ENCODE measurements around the gene CCDC17. TPM values are rescaled to one million over a fixed set of nuclear protein-coding genes. Genes with fewer than 3 reads are reported as not detected.

CCDC17 gene
- total and polyA plus RNA-seq, 2 experiments from 2014 or later, result 0.73 to 1.4 TPM

- Histone ChIP-seq H3K27ac (no peak overlapping the region), H3K9me3 (ENCODE audit: low read depth) (no peaks in the 10 kb centered on the region), H3K79me2 (peaks cover 78% of the 10 kb centered on the region), H3K9me2 (replicated peaks; ENCODE audit: insufficient read depth) (no peaks in the 10 kb centered on the region), H3K4me2 (no peak overlapping the region), H3K4me3 (no peak overlapping the region), H4K20me1 (ENCODE audit: insufficient read depth, poor library complexity, severe bottlenecking) (peaks cover 2% of the 10 kb centered on the region), H3K4me1 (ENCODE audit: insufficient read depth) (no peaks in the 10 kb centered on the region), H3K36me3 (replicated peaks; ENCODE audit: insufficient read depth, low read depth) (no peaks in the 10 kb centered on the region), H3K27me3 (no peaks in the 10 kb centered on the region), H2AFZ (no peak overlapping the region)
- no peak for DNase-seq (ENCODE audit: low spot score)
- 95% methylated on average over 4 of the region's 4 CpGs for WGBS (ENCODE audit: low lambda C conversion rate, missing lambda C conversion rate)
- TF ChIP-seq EZH2 (IDR thresholded peaks at IDR 0.05; ENCODE audit: borderline replicate concordance) (no peak), EZH2phosphoT487 (IDR thresholded peaks at IDR 0.05; ENCODE audit: low read depth, severe bottlenecking, unreplicated experiment) (no peak)
- TF ChIP-seq, protein P1, sequence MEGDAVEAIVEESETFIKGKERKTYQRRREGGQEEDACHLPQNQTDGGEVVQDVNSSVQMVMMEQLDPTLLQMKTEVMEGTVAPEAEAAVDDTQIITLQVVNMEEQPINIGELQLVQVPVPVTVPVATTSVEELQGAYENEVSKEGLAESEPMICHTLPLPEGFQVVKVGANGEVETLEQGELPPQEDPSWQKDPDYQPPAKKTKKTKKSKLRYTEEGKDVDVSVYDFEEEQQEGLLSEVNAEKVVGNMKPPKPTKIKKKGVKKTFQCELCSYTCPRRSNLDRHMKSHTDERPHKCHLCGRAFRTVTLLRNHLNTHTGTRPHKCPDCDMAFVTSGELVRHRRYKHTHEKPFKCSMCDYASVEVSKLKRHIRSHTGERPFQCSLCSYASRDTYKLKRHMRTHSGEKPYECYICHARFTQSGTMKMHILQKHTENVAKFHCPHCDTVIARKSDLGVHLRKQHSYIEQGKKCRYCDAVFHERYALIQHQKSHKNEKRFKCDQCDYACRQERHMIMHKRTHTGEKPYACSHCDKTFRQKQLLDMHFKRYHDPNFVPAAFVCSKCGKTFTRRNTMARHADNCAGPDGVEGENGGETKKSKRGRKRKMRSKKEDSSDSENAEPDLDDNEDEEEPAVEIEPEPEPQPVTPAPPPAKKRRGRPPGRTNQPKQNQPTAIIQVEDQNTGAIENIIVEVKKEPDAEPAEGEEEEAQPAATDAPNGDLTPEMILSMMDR (IDR thresholded peaks at IDR 0.05; ENCODE audit: poor library complexity), result no peak
Observed at GRCh38 chr1:45594412-45594811, 29.4 kb downstream of the CCDC17 start.

DNA sequence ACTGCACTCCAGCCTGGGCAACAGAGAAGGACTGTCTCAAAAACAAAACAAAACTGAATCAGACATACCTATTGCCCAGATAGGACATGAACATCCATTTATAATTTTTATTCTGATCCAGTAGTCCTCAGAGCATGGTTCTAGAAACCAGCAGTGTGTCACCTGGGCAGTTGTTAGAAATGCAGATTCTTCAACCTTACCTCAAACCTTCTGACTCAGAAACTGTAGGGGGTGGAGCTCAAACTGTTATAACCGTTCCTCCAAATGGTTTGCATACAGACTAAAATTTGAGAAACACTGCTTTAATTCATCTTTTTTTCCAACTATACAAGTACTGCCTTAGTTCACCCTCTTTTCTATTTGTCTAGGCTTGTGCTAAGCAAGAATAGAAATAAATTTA is 34.0 kb downstream of the CCDC17 start:
- H3K36me3 ChIP-seq (replicated peaks; ENCODE audit: insufficient read depth, low read depth), result no peaks in the 10 kb centered on the region
- H3K27ac ChIP-seq, result no peak overlapping the region
- H3K9me2 ChIP-seq (replicated peaks; ENCODE audit: insufficient read depth), result no peaks in the 10 kb centered on the region
- H3K27me3 ChIP-seq, result no peaks in the 10 kb centered on the region
- DNase-seq (ENCODE audit: low spot score), result no peak
- no peak overlapping the region for H3K4me3 ChIP-seq
- H4K20me1 ChIP-seq (ENCODE audit: insufficient read depth, poor library complexity, severe bottlenecking), result peaks cover 32% of the 10 kb centered on the region
- peaks cover 84% of the 10 kb centered on the region for H3K79me2 ChIP-seq
- WGBS (ENCODE audit: low lambda C conversion rate, missing lambda C conversion rate), result 74% methylated on average over 1 of the region's 1 CpG
- H3K4me1 ChIP-seq (ENCODE audit: insufficient read depth), result peaks cover 14% of the 10 kb centered on the region
- TF ChIP-seq, protein P1 (IDR thresholded peaks at IDR 0.05; ENCODE audit: poor library complexity), result no peak
- no peak for TF ChIP-seq EZH2phosphoT487 (IDR thresholded peaks at IDR 0.05; ENCODE audit: low read depth, severe bottlenecking, unreplicated experiment)
- TF ChIP-seq EZH2 (IDR thresholded peaks at IDR 0.05; ENCODE audit: borderline replicate concordance), result no peak
- H3K4me2 ChIP-seq, result no peak overlapping the region
- no peak overlapping the region for H2AFZ ChIP-seq
- no peaks in the 10 kb centered on the region for H3K9me3 ChIP-seq (ENCODE audit: low read depth)

GRCh38 chr1:45586769-45587168 is 37.1 kb downstream of the CCDC17 start:
- no peak for DNase-seq (ENCODE audit: low spot score)
- Histone ChIP-seq H3K4me1 (ENCODE audit: insufficient read depth) (peaks cover 14% of the 10 kb centered on the region), H3K79me2 (peaks cover 67% of the 10 kb centered on the region), H2AFZ (no peak overlapping the region), H3K9me2 (replicated peaks; ENCODE audit: insufficient read depth) (no peaks in the 10 kb centered on the region), H3K4me2 (peak overlapping the region; percentile 79), H3K4me3 (no peak overlapping the region), H3K9me3 (ENCODE audit: low read depth) (no peaks in the 10 kb centered on the region), H3K27ac (no peak overlapping the region), H3K27me3 (no peaks in the 10 kb centered on the region), H4K20me1 (ENCODE audit: insufficient read depth, poor library complexity, severe bottlenecking) (peaks cover 32% of the 10 kb centered on the region), H3K36me3 (replicated peaks; ENCODE audit: insufficient read depth, low read depth) (no peaks in the 10 kb centered on the region)
- TF ChIP-seq, protein P1 (IDR thresholded peaks at IDR 0.05; ENCODE audit: poor library complexity), result no peak
- TF ChIP-seq EZH2phosphoT487 (IDR thresholded peaks at IDR 0.05; ENCODE audit: low read depth, severe bottlenecking, unreplicated experiment) (no peak), EZH2 (IDR thresholded peaks at IDR 0.05; ENCODE audit: borderline replicate concordance) (no peak)
- 86% methylated on average over 4 of the region's 4 CpGs for whole genome bisulfite sequencing (ENCODE audit: low lambda C conversion rate, missing lambda C conversion rate)

Measured in hepatocyte (in vitro differentiated cells).